GM23248 (cell line): ENCODE results near the gene CRYBG2. TPM values are rescaled to one million over a fixed set of nuclear protein-coding genes. Genes with fewer than 3 reads are reported as not detected.
A peak's percentile ranks its signal among the peaks of the same experiment; 100 is the strongest.

Source experiments
- DNase-seq: peaks from one replicate; pipeline ENCODE4 v3.0.0-alpha.2; 2015
- H2AFZ ChIP-seq: fragments of 200-600 bp; sonication (generic); 2 replicates; pipeline ENCODE4 v1.6.1; 2016; ENCODE audit warnings: antibody characterized with exemption
- H3F3A ChIP-seq: fragments of 200-600 bp; sonication (generic); 2 replicates; pipeline ENCODE4 v1.6.1; 2016; ENCODE audit warnings: mild to moderate bottlenecking, antibody characterized with exemption, mixed run types; ENCODE audit not compliant: insufficient read depth
- H3K27ac ChIP-seq: fragments of 200-600 bp; sonication (generic); 2 replicates; pipeline ENCODE4 v1.5.1; 2016; ENCODE audit warnings: mild to moderate bottlenecking
- H3K27me3 ChIP-seq: fragments of 200-600 bp; sonication (generic); replicated peaks from 2 replicates; pipeline ENCODE4 v1.6.1; 2016; ENCODE audit warnings: mild to moderate bottlenecking; ENCODE audit not compliant: insufficient read depth
- H3K36me3 ChIP-seq: fragments of 200-600 bp; sonication (generic); 2 replicates; pipeline ENCODE4 v1.6.1; 2016; ENCODE audit warnings: low read depth, mild to moderate bottlenecking
- H3K4me1 ChIP-seq: fragments of 200-600 bp; sonication (generic); 2 replicates; pipeline ENCODE4 v1.6.1; 2016; ENCODE audit warnings: mild to moderate bottlenecking; ENCODE audit not compliant: insufficient read depth
- H3K4me2 ChIP-seq: fragments of 200-600 bp; sonication (generic); one replicate; pipeline ENCODE4 v1.6.1; 2016; ENCODE audit warnings: mild to moderate bottlenecking; ENCODE audit not compliant: unreplicated experiment
- H3K4me3 ChIP-seq: fragments of 200-600 bp; sonication (generic); 2 replicates; pipeline ENCODE4 v1.5.1; 2016; ENCODE audit warnings: mild to moderate bottlenecking
- H3K79me2 ChIP-seq: fragments of 200-600 bp; sonication (generic); 2 replicates; pipeline ENCODE4 v1.6.1; 2016; ENCODE audit warnings: mild to moderate bottlenecking; ENCODE audit not compliant: insufficient read depth
- H3K9ac ChIP-seq: fragments of 200-600 bp; sonication (generic); 2 replicates; pipeline ENCODE4 v1.6.1; 2016; ENCODE audit warnings: mild to moderate bottlenecking
- H3K9me2 ChIP-seq: fragments of 200-600 bp; sonication (generic); 2 replicates; pipeline ENCODE4 v1.6.1; 2016; ENCODE audit warnings: mixed run types, mild to moderate bottlenecking, moderate library complexity; ENCODE audit not compliant: insufficient read depth
- H3K9me3 ChIP-seq: fragments of 200-600 bp; sonication (generic); one replicate; pipeline ENCODE4 v1.6.1; 2017; ENCODE audit warnings: low read depth
- H4K20me1 ChIP-seq: fragments of 200-600 bp; sonication (generic); 2 replicates; pipeline ENCODE4 v1.6.0; 2016; ENCODE audit not compliant: insufficient read depth
- EZH2 ChIP-seq: fragments of 200-600 bp; sonication (generic); IDR thresholded peaks from 2 replicates; pipeline ENCODE4 v1.6.1; 2018; ENCODE audit warnings: antibody characterized with exemption, mild to moderate bottlenecking; ENCODE audit not compliant: insufficient read depth, poor library complexity, severe bottlenecking
- EZH2phosphoT487 ChIP-seq: fragments of 200-600 bp; sonication (generic); IDR thresholded peaks from 2 replicates; pipeline ENCODE4 v1.6.1; 2018; ENCODE audit warnings: antibody characterized with exemption, moderate library complexity, mild to moderate bottlenecking, low read depth; ENCODE audit not compliant: insufficient read depth
- WGBS, 2 experiments: methylation state at CpG; one replicate each; pipeline ENCODE4 v1.1.6; 2015 to 2017; ENCODE audit warnings: low lambda C conversion rate in 2 of 2, low coverage in 1 of 2; ENCODE audit errors: missing lambda C conversion rate in 2 of 2; 5-methylcytosine and 5-hydroxymethylcytosine counted together
- in situ Hi-C: fragments of 300-500 bp; cut with MboI; formaldehyde crosslinking; loops from 2 replicates; pipeline ENCODE4 v1.15.0; 2020
- polyA plus RNA-seq: library from polyadenylated mRNA; unstranded; fragments of >200 nt; fragmentation: Nextera tagmentation; extraction: Ambion mirVana; gene quantifications from 2 replicates; pipeline ENCODE4 v1.2.1, GENCODE V29; 2016
- total RNA-seq: library from RNA; depleted of rRNA; stranded (reverse); fragments of >200 nt; shearing (Covaris generic); gene quantifications from 2 replicates; pipeline ENCODE4 v1.2.3, GENCODE V29; 2014

Gene CRYBG2
- total and polyA plus RNA-seq, 2 experiments from 2014 or later: not detected

DNA sequence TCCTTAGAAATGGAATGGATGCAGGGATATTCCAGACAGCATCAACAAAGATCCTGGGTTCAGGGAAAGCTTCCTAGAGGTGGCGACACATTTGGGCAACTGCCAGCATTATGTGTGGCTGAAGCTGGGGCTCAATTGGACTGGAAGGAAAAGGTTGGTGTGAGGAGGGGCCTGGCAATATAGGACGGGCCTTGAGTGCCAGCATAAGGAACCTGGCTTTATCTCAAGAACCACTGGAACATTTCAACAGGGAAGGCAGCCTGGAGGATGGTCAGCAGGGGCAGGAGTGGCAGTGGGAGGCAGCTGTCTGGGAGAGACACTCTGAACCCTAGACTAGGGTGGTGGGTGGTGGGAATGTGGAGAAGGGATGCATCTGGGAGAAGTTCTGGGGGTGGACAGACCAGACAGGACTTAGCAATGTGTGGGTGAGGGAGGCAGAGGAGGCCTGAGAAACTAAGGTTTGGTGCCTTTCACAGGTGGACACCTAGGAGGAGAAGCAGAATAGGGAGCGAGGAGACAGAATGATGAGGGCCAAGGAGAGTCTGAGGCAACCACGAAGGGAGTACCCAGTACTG, 70.6 kb downstream of the CRYBG2 start:
- H3K4me1 ChIP-seq: peaks cover 49% of the 10 kb centered on the region

GRCh38 chr1:26282401-26282918, 71.5 kb downstream of the CRYBG2 start:
- Histone ChIP-seq H3K27me3 (no peaks in the 10 kb centered on the region), H3K4me3 (peak overlapping the region; percentile 85), H3K27ac (peak overlapping the region; percentile 95), H3K9me2 (no peaks in the 10 kb centered on the region), H3K9me3 (no peaks in the 10 kb centered on the region), H3F3A (peaks cover 69% of the 10 kb centered on the region), H3K4me1 (peaks cover 58% of the 10 kb centered on the region), H3K79me2 (peaks cover 34% of the 10 kb centered on the region), H3K36me3 (0 out of 2 replicates have a peak, but pooled peaks cover 8% of the 10 kb centered on the region), H3K9ac (peak overlapping the region; percentile 87), H4K20me1 (peaks cover 3% of the 10 kb centered on the region; the same call in 1 of the 2 replicates), H2AFZ (no peak overlapping the region), H3K4me2 (peak overlapping the region; percentile 90)
- in situ Hi-C loops: no loop called here
- WGBS, 2 experiments: 71 to 74% methylated on average over 17 to 19 of the region's 22 CpGs
- TF ChIP-seq EZH2 (no peak), EZH2phosphoT487 (no peak)
- peak; percentile 54 for DNase-seq

More for the DNA sequence above, 70.6 kb downstream of the CRYBG2 start:
- H2AFZ ChIP-seq: no peak overlapping the region
- H3K9ac ChIP-seq: peak overlapping the region; percentile 87; the same call in 1 of the 2 replicates
- H3K4me3 ChIP-seq: no peak overlapping the region
- peaks cover 68% of the 10 kb centered on the region for H3F3A ChIP-seq
- no peaks in the 10 kb centered on the region for H3K9me3 ChIP-seq
- H3K27me3 ChIP-seq: no peaks in the 10 kb centered on the region
- H3K79me2 ChIP-seq: peaks cover 34% of the 10 kb centered on the region
- peak; percentile 52 for DNase-seq
- no peaks in the 10 kb centered on the region for H3K9me2 ChIP-seq
- in situ Hi-C loops: no loop called here
- TF ChIP-seq EZH2phosphoT487 (no peak), EZH2 (no peak)
- 0 out of 2 replicates have a peak, but pooled peaks cover 8% of the 10 kb centered on the region for H3K36me3 ChIP-seq
- H3K27ac ChIP-seq: peak overlapping the region; percentile 95
- H3K4me2 ChIP-seq: no peak overlapping the region
- 66 to 71% methylated on average over 4 of the region's 4 CpGs for WGBS, 2 experiments
- peaks cover 3% of the 10 kb centered on the region; the same call in 1 of the 2 replicates for H4K20me1 ChIP-seq

DNA sequence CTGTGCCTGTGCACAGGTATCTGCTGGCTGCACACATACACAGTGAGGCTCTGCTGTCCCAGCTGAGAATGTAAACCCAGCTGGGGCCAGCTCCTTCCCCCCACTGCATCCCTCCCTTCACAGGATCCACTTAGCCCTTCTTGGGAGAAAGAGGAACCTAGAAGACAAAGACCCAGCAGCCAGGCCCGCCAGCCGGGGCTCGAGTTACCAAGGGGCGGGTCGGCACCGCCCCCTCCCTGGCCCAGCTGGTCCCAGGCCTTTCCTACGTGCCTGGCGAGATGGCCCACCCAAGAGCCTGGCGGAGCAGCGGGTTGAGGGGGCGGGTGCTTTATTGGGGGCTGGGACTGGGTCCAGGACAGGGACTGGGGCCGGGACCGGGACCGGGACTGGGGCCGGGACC, 72.0 kb downstream of the CRYBG2 start:
- peak; percentile 38 for DNase-seq
- Histone ChIP-seq H3K27me3 (no peaks in the 10 kb centered on the region), H3F3A (peaks cover 70% of the 10 kb centered on the region), H3K79me2 (peaks cover 34% of the 10 kb centered on the region), H2AFZ (no peak overlapping the region), H3K27ac (peak overlapping the region; percentile 95), H3K4me3 (peak overlapping the region; percentile 85), H3K4me1 (peaks cover 63% of the 10 kb centered on the region), H3K9me2 (no peaks in the 10 kb centered on the region), H3K9ac (peak overlapping the region; percentile 87), H4K20me1 (peaks cover 3% of the 10 kb centered on the region; the same call in 1 of the 2 replicates), H3K36me3 (0 out of 2 replicates have a peak, but pooled peaks cover 8% of the 10 kb centered on the region), H3K9me3 (no peaks in the 10 kb centered on the region), H3K4me2 (peak overlapping the region; percentile 90)
- WGBS, 2 experiments: 9 to 16% methylated on average over 11 to 13 of the region's 15 CpGs
- TF ChIP-seq EZH2phosphoT487 (no peak), EZH2 (no peak)
- in situ Hi-C loops: no loop called here

DNA sequence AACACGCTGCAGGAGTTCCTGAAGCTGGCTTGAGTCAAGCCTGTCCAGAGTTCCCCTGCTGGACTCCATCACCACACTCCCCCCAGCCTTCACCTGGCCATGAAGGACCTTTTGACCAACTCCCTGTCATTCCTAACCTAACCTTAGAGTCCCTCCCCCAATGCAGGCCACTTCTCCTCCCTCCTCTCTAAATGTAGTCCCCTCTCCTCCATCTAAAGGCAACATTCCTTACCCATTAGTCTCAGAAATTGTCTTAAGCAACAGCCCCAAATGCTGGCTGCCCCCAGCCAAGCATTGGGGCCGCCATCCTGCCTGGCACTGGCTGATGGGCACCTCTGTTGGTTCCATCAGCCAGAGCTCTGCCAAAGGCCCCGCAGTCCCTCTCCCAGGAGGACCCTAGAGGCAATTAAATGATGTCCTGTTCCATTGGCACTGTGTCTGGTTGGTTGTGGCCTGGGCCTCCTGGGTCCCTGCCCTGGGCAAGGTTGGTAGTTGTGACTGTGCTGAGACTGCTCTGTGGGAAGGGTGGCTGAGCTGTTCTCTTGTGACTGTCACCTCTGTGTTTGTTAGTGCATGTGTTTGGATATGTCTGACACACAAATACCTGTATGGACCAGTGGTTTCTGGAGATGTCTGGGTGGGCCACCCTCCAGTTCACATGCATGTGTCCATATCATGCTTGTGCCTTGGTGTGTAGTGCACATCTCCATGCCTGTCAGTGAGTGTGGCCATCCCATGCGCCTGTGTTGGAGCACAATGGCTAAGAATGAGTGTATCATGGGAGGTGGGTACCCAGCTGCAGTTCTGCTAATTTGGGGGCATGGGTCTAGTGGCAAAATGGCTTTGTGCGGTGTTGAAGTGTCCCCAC, 72.6 kb downstream of the CRYBG2 start:
- Histone ChIP-seq H3K9ac (peak overlapping the region; percentile 87), H3K27ac (peak overlapping the region; percentile 95), H4K20me1 (peaks cover 3% of the 10 kb centered on the region; the same call in 1 of the 2 replicates), H3F3A (peaks cover 70% of the 10 kb centered on the region), H2AFZ (no peak overlapping the region), H3K4me2 (peak overlapping the region; percentile 90), H3K27me3 (no peaks in the 10 kb centered on the region), H3K4me1 (peaks cover 70% of the 10 kb centered on the region), H3K79me2 (peaks cover 34% of the 10 kb centered on the region), H3K36me3 (0 out of 2 replicates have a peak, but pooled peaks cover 8% of the 10 kb centered on the region), H3K4me3 (peak overlapping the region; percentile 85), H3K9me3 (no peaks in the 10 kb centered on the region), H3K9me2 (no peaks in the 10 kb centered on the region)
- TF ChIP-seq EZH2phosphoT487 (no peak), EZH2 (no peak)
- in situ Hi-C loops: no loop called here
- peak; percentile 61 for DNase-seq
- 76 to 81% methylated on average over 5 of the region's 5 CpGs for WGBS, 2 experiments
